PC-9 (cell line): Measurements from ENCODE around the gene LAMC3. TPM values are rescaled to one million over a fixed set of nuclear protein-coding genes. Genes with fewer than 3 reads are reported as not detected.

Experiments used
- BruUV-seq: library from RNA; stranded (reverse); fragments of 400-500 nt; replicated peaks from 2 replicates; lab custom pipeline; 2021; lab: Mats Ljungman, UMichigan
- CTCF ChIA-PET: fragments of 300-600 bp; sonication (Branson Sonifier 250); formaldehyde crosslinking; loops from one replicate; lab custom pipeline; 2022; ENCODE audit warnings: antibody characterized with exemption; lab: Charles Lee
- POLR2A ChIA-PET: fragments of 300-600 bp; sonication (Branson Sonifier 250); formaldehyde crosslinking; loops from one replicate; lab custom pipeline; 2022; ENCODE audit warnings: antibody characterized with exemption; ENCODE audit not compliant: unreplicated experiment; lab: Charles Lee
- DNase-seq, 2 experiments: peaks; one replicate each; pipeline versions ENCODE4 v3.0.0 to v3.0.0-alpha.2; 2015 to 2022; ENCODE audit warnings: mixed read lengths in 1 of 2
- H2AFZ ChIP-seq: fragments of 200-600 bp; sonication (generic); 2 replicates; pipeline ENCODE4 v1.8.1; 2017; ENCODE audit warnings: antibody characterized with exemption
- H3F3A ChIP-seq: fragments of 200-600 bp; sonication (generic); 2 replicates; pipeline ENCODE4 v1.8.1; 2017; ENCODE audit warnings: antibody characterized with exemption, mild to moderate bottlenecking, low read depth; ENCODE audit not compliant: insufficient read depth
- H3K27ac ChIP-seq: fragments of 200-600 bp; sonication (generic); 2 replicates; pipeline ENCODE4 v1.6.1; 2016; ENCODE audit warnings: mixed run types
- H3K27me3 ChIP-seq: fragments of 200-600 bp; sonication (generic); 2 replicates; pipeline ENCODE4 v1.6.1; 2016; ENCODE audit warnings: low read depth, mixed run types; ENCODE audit not compliant: insufficient read depth
- H3K36me3 ChIP-seq: fragments of 200-600 bp; sonication (generic); 2 replicates; pipeline ENCODE4 v1.6.1; 2016; ENCODE audit warnings: low read depth, mixed run types
- H3K4me1 ChIP-seq: fragments of 200-600 bp; sonication (generic); replicated peaks from 2 replicates; pipeline ENCODE4 v1.6.1; 2016; ENCODE audit warnings: mixed run types; ENCODE audit not compliant: insufficient read depth
- H3K4me2 ChIP-seq: fragments of 200-600 bp; sonication (generic); 2 replicates; pipeline ENCODE4 v1.6.1; 2017; ENCODE audit warnings: mixed run types
- H3K4me3 ChIP-seq: fragments of 200-600 bp; sonication (generic); 2 replicates; pipeline ENCODE4 v1.6.1; 2016; ENCODE audit warnings: mixed run types
- H3K79me2 ChIP-seq: fragments of 200-600 bp; sonication (generic); 2 replicates; pipeline ENCODE4 v1.6.1; 2017; ENCODE audit warnings: low read depth, mixed run types
- H3K9me2 ChIP-seq: fragments of 200-600 bp; sonication (generic); 2 replicates; pipeline ENCODE4 v1.8.1; 2017; ENCODE audit warnings: mild to moderate bottlenecking; ENCODE audit not compliant: insufficient read depth
- H3K9me3 ChIP-seq: fragments of 200-600 bp; sonication (generic); 2 replicates; pipeline ENCODE4 v1.8.1; 2016; ENCODE audit warnings: low read depth; ENCODE audit not compliant: insufficient read depth
- H4K20me1 ChIP-seq: fragments of 200-600 bp; sonication (generic); 2 replicates; pipeline ENCODE4 v1.8.1; 2017; ENCODE audit not compliant: insufficient read depth
- EZH2 ChIP-seq: fragments of 200-600 bp; sonication (generic); IDR thresholded peaks from 2 replicates; pipeline ENCODE4 v1.8.0; 2017; ENCODE audit warnings: antibody characterized with exemption, low read depth
- intact Hi-C: fragments of 100-400 bp; cut with micrococcal nuclease; formaldehyde crosslinking; loops from one replicate; pipeline ENCODE4 v1.10.0; 2022; ENCODE audit not compliant: unreplicated experiment
- total RNA-seq: library from RNA; stranded (reverse); gene quantifications from 2 replicates; pipeline ENCODE4 v1.2.3, GENCODE V29; 2021
- TF ChIP-seq, protein P1 (sequence below): fragments of 200-600 bp; sonication (generic); conservative IDR thresholded peaks from 2 replicates; pipeline ENCODE4 v1.6.1; 2017; ENCODE audit warnings: mixed run types, antibody characterized with exemption, mild to moderate bottlenecking, moderate library complexity

Gene LAMC3
- total RNA-seq, 1 experiment from 2014 or later, result 0.41 TPM

DNA sequence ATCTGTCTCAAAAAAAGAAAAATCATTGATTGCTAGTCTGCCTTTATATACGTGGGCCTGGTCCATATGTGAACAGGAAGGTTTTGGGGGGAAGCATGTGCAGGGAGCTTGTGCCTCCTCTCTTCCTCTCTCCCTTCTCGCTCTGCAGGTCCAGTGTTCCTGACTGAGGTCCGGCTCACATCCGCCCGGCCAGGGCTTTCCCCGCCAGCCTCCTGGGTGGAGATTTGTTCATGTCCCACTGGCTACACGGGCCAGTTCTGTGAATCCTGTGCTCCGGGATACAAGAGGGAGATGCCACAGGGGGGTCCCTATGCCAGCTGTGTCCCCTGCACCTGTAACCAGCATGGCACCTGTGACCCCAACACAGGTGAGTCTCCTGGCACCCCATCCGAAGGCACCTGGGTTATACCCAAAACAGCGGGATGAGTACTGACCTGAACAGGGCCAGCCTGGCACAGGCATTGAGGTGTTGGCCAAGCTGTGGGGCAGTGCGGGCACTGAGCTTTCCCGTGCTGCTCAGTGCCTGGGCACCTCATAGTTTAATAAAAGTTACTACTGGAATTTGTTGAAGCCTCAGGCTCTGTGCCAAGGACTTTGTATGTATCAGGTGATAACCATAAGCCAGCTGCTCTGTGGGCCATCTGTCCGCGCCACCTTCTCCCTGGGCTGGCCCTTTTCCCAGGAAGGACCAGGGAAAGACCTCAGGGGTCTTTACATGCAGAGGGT lies 48.0 kb downstream of the LAMC3 start:
- H3K4me2 ChIP-seq, result no peak overlapping the region
- POLR2A ChIA-PET, result interaction anchor here (0.6 kb wide), 1 partner anchor 124 kb away, joined by 3 read pairs; no protein-coding TSS in a partner anchor
- no peaks in the 10 kb centered on the region for H4K20me1 ChIP-seq
- H3K27me3 ChIP-seq, result no peaks in the 10 kb centered on the region
- H2AFZ ChIP-seq, result no peak overlapping the region
- no TSS peak for BruUV-seq
- no peaks in the 10 kb centered on the region for H3K9me3 ChIP-seq
- no peaks in the 10 kb centered on the region for H3F3A ChIP-seq
- H3K9me2 ChIP-seq, result no peaks in the 10 kb centered on the region
- no peak overlapping the region for H3K4me3 ChIP-seq
- no peak for DNase-seq
- H3K36me3 ChIP-seq, result no peaks in the 10 kb centered on the region
- CTCF ChIA-PET, result interaction anchor here (0.6 to 2.1 kb wide), 5 partner anchors 38 to 279 kb away, joined by 3 to 8 read pairs (median 4); no protein-coding TSS in a partner anchor
- intact Hi-C loops, result no loop called here
- no peaks in the 10 kb centered on the region for H3K79me2 ChIP-seq
- no peak overlapping the region for H3K27ac ChIP-seq
- H3K4me1 ChIP-seq, result no peaks in the 10 kb centered on the region
- no peak for TF ChIP-seq EZH2
- TF ChIP-seq, protein P1, sequence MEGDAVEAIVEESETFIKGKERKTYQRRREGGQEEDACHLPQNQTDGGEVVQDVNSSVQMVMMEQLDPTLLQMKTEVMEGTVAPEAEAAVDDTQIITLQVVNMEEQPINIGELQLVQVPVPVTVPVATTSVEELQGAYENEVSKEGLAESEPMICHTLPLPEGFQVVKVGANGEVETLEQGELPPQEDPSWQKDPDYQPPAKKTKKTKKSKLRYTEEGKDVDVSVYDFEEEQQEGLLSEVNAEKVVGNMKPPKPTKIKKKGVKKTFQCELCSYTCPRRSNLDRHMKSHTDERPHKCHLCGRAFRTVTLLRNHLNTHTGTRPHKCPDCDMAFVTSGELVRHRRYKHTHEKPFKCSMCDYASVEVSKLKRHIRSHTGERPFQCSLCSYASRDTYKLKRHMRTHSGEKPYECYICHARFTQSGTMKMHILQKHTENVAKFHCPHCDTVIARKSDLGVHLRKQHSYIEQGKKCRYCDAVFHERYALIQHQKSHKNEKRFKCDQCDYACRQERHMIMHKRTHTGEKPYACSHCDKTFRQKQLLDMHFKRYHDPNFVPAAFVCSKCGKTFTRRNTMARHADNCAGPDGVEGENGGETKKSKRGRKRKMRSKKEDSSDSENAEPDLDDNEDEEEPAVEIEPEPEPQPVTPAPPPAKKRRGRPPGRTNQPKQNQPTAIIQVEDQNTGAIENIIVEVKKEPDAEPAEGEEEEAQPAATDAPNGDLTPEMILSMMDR, result no peak

GRCh38 chr9:131060900-131061630 lies 52.1 kb downstream of the LAMC3 start:
- no TSS peak for BruUV-seq
- Histone ChIP-seq H3K4me1 (no peaks in the 10 kb centered on the region), H3F3A (no peaks in the 10 kb centered on the region), H3K9me2 (no peaks in the 10 kb centered on the region), H3K4me2 (no peak overlapping the region), H3K79me2 (no peaks in the 10 kb centered on the region), H3K4me3 (no peak overlapping the region), H3K9me3 (no peaks in the 10 kb centered on the region), H2AFZ (no peak overlapping the region), H3K27me3 (peaks cover 6% of the 10 kb centered on the region), H3K36me3 (no peaks in the 10 kb centered on the region), H3K27ac (no peak overlapping the region), H4K20me1 (no peaks in the 10 kb centered on the region)
- ChIA-PET POLR2A (no interaction called here), CTCF (no interaction called here)
- intact Hi-C loops, result no loop called here
- DNase-seq, result no peak
- TF ChIP-seq, protein P1, result no peak
- TF ChIP-seq EZH2, result no peak

DNA sequence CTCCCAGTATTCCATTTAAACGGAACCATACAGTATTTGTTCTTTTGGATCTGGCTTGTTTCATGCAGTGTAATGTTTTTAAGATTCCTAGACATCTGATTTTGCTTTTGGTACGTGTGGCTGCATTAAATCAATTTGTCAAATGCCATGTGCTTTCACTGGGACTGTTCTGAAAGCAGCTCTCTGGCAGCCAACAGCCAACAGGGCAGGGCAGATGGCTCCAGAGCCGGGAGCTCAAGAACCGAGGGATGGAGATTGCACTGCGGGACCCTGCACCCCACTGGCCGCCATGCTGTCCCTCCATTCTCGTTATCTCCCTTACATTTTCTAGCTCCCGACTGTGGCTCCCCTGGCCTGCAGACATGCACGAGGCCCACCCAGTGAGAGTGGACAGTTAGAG lies 54.0 kb downstream of the LAMC3 start:
- Histone ChIP-seq H3K36me3 (no peaks in the 10 kb centered on the region), H3K27ac (no peak overlapping the region), H3K9me3 (no peaks in the 10 kb centered on the region), H2AFZ (no peak overlapping the region), H3K9me2 (no peaks in the 10 kb centered on the region), H4K20me1 (no peaks in the 10 kb centered on the region), H3K79me2 (no peaks in the 10 kb centered on the region), H3F3A (no peaks in the 10 kb centered on the region), H3K4me2 (no peak overlapping the region), H3K4me1 (no peaks in the 10 kb centered on the region), H3K27me3 (peaks cover 22% of the 10 kb centered on the region), H3K4me3 (no peak overlapping the region)
- CTCF ChIA-PET, result no interaction called here
- no peak for DNase-seq
- TF ChIP-seq EZH2, result no peak
- TF ChIP-seq, protein P1, result no peak
- intact Hi-C loops, result no loop called here
- POLR2A ChIA-PET, result no interaction called here
- no TSS peak for BruUV-seq
